OCI-LY7 (cell line): ENCODE results near the gene CSH2. TPM values are rescaled to one million over a fixed set of nuclear protein-coding genes. Genes with fewer than 3 reads are reported as not detected.

Experiments used
- BruUV-seq: library from RNA; stranded (reverse); fragments of 400-500 nt; replicated peaks from 2 replicates; lab custom pipeline; 2021; lab: Mats Ljungman, UMichigan
- CTCF ChIA-PET: fragments of 300-600 bp; sonication (Branson Sonifier 250); formaldehyde crosslinking; loops from one replicate; lab custom pipeline; 2022; ENCODE audit warnings: antibody characterized with exemption; ENCODE audit not compliant: unreplicated experiment; lab: Charles Lee
- POLR2A ChIA-PET: fragments of 300-600 bp; sonication (Branson Sonifier 250); formaldehyde crosslinking; loops from one replicate; lab custom pipeline; 2022; ENCODE audit warnings: antibody characterized with exemption; lab: Charles Lee
- DNase-seq: peaks from one replicate; pipeline ENCODE4 v3.0.0-alpha.2; 2015; ENCODE audit warnings: low spot score
- H2AFZ ChIP-seq: fragments of 200-600 bp; sonication (generic), shearing (Covaris generic); 2 replicates; pipeline ENCODE4 v1.6.1; 2014; ENCODE audit warnings: mild to moderate bottlenecking, antibody characterized with exemption, low read length, moderate library complexity
- H3K27ac ChIP-seq: fragments of 200-600 bp; sonication (generic); 2 replicates; pipeline ENCODE4 v1.5.1; 2014; ENCODE audit warnings: mixed run types, low read depth, mild to moderate bottlenecking, moderate library complexity, low read length, inconsistent platforms; ENCODE audit not compliant: poor library complexity, severe bottlenecking
- H3K36me3 ChIP-seq: fragments of 200-600 bp; sonication (generic); 2 replicates; pipeline ENCODE4 v1.6.1; 2014; ENCODE audit warnings: mild to moderate bottlenecking, antibody characterized with exemption, low read length, moderate library complexity, mixed read lengths; ENCODE audit not compliant: insufficient read depth
- H3K4me1 ChIP-seq: fragments of 200-600 bp; sonication (generic); 2 replicates; pipeline ENCODE4 v1.5.1; 2014; ENCODE audit warnings: mild to moderate bottlenecking, low read length; ENCODE audit not compliant: insufficient read depth, poor library complexity, severe bottlenecking
- H3K4me2 ChIP-seq: fragments of 200-600 bp; sonication (generic); 2 replicates; pipeline ENCODE4 v1.6.1; 2014; ENCODE audit warnings: mild to moderate bottlenecking, low read length
- H3K4me3 ChIP-seq: fragments of 200-600 bp; sonication (generic); 2 replicates; pipeline ENCODE4 v1.5.1; 2014; ENCODE audit warnings: mild to moderate bottlenecking, low read depth, low read length; ENCODE audit not compliant: poor library complexity, severe bottlenecking
- H3K79me2 ChIP-seq: fragments of 200-600 bp; sonication (generic); 2 replicates; pipeline ENCODE4 v1.6.1; 2016; ENCODE audit warnings: low read depth, mild to moderate bottlenecking, low read length, moderate library complexity, mixed read lengths; ENCODE audit not compliant: insufficient read depth
- H3K9me2 ChIP-seq: fragments of 200-600 bp; sonication (generic); 2 replicates; pipeline ENCODE4 v1.6.1; 2016; ENCODE audit warnings: mild to moderate bottlenecking, low read length, mixed read lengths; ENCODE audit not compliant: insufficient read depth
- H3K9me3 ChIP-seq: fragments of 200-600 bp; sonication (generic); 2 replicates; pipeline ENCODE4 v1.6.1; 2014; ENCODE audit warnings: mild to moderate bottlenecking, mixed run types, low read length, mixed read lengths
- H4K20me1 ChIP-seq: fragments of 200-600 bp; sonication (generic); 2 replicates; pipeline ENCODE4 v1.6.1; 2014; ENCODE audit warnings: mild to moderate bottlenecking, antibody characterized with exemption, low read length, moderate library complexity, mixed read lengths; ENCODE audit not compliant: insufficient read depth
- CTCF ChIP-seq: fragments of 200-600 bp; sonication (generic); conservative IDR thresholded peaks from 2 replicates; pipeline ENCODE4 v1.5.1; 2014; ENCODE audit warnings: mild to moderate bottlenecking, antibody characterized with exemption, low read length, moderate library complexity, mixed read lengths
- EZH2phosphoT487 ChIP-seq: fragments of 200-600 bp; sonication (generic); IDR thresholded peaks from 2 replicates; pipeline ENCODE4 v1.6.1; 2018; ENCODE audit warnings: low read depth, borderline replicate concordance, mild to moderate bottlenecking, mixed run types, antibody characterized with exemption, low read length, moderate library complexity, mixed read lengths
- intact Hi-C: fragments of 100-400 bp; cut with micrococcal nuclease; formaldehyde crosslinking; loops from one replicate; pipeline ENCODE4 v1.10.0; 2022; ENCODE audit not compliant: unreplicated experiment
- total RNA-seq, 2 experiments: library from RNA; depleted of rRNA in 1 of 2; stranded (reverse); fragments of >200 nt in 1 of 2; shearing (Covaris generic) in 1 of 2; gene quantifications; 2 replicates each; pipeline ENCODE4 v1.2.3, GENCODE V29; 2014 to 2022

CSH2 gene
- total RNA-seq, 2 experiments from 2014 or later, result not detected

- Histone ChIP-seq H3K9me3 (no peaks in the 10 kb centered on the region), H3K4me1 (peaks cover 48% of the 10 kb centered on the region), H3K27ac (peak within 1 kb of the TSS; percentile 97), H3K4me2 (peak within 1 kb of the TSS; percentile 86), H4K20me1 (peaks cover 18% of the 10 kb centered on the region), H2AFZ (peak within 1 kb of the TSS; percentile 68; the same call in 1 of the 2 replicates), H3K9me2 (no peaks in the 10 kb centered on the region), H3K79me2 (peaks cover 45% of the 10 kb centered on the region), H3K36me3 (peaks cover 17% of the 10 kb centered on the region), H3K4me3 (peak within 1 kb of the TSS; percentile 99)
- POLR2A ChIA-PET, result interaction anchor here (0.6 to 1.5 kb wide), 9 partner anchors 14 to 609 kb away, joined by 3 to 9 read pairs (median 4); no protein-coding TSS in a partner anchor
- DNase-seq, result peak; percentile 98
- TF ChIP-seq CTCF (no peak), EZH2phosphoT487 (no peak)
- intact Hi-C loops, result loop anchor here (1.0 kb wide), 4 partner anchors 15 to 143 kb away; partner anchors contain the start of genes CCDC47, FTSJ3, PSMC5 and STRADA
- CTCF ChIA-PET, result interaction anchor here (0.9 to 1.0 kb wide), 2 partner anchors 104 to 145 kb away, joined by 3 to 4 read pairs; no protein-coding TSS in a partner anchor
- no TSS peak for BruUV-seq
Observed at GRCh38 chr17:63842540-63843386, 30.7 kb downstream of the CSH2 start, which contains the start of gene SMARCD2. Gene SMARCD2, minus strand, starts transcription at chr17:63842685. Its CDS starts 11 bp downstream, at chr17:63842674.

- no TSS peak for BruUV-seq
- no peak for DNase-seq
- CTCF ChIA-PET, result no interaction called here
- TF ChIP-seq CTCF (no peak), EZH2phosphoT487 (no peak)
- H3K79me2 ChIP-seq, result peaks cover 51% of the 10 kb centered on the region
- H4K20me1 ChIP-seq, result peaks cover 18% of the 10 kb centered on the region
- H2AFZ ChIP-seq, result no peak overlapping the region
- peak overlapping the region; percentile 97 for H3K27ac ChIP-seq
- H3K9me2 ChIP-seq, result no peaks in the 10 kb centered on the region
- H3K4me1 ChIP-seq, result peaks cover 48% of the 10 kb centered on the region
- intact Hi-C loops, result no loop called here
- POLR2A ChIA-PET, result interaction anchor here (4.4 kb wide), 1 partner anchor 14 kb away, joined by 20 read pairs; the partner anchor contains the start of genes FTSJ3 and PSMC5
- peak overlapping the region; percentile 99 for H3K4me3 ChIP-seq
- peak overlapping the region; percentile 83 for H3K4me2 ChIP-seq
- H3K36me3 ChIP-seq, result peaks cover 23% of the 10 kb centered on the region
- no peaks in the 10 kb centered on the region for H3K9me3 ChIP-seq
Observed at GRCh38 chr17:63842173-63842539, 31.3 kb downstream of the CSH2 start.
